Measurements from ENCODE around the gene SELPLG.

The SELPLG gene

DNA sequence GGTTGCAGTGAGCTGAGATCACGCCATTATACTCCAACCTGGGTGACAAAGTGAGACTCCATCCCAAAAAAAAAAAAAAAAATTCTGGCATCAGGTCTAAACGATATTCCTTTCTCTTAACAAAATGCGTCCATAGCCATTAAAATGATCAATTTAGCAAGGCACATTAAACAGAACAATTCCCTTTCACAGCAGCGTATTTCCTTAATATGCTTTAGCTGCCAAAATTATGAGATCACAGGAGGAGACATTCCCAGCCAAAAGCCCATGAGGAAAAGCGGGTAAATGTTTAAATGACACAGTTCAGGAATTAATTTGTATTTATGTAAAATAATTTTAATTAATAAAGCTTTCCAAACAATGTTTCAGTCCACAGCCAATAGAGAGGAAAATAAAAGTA lies 43.0 kb upstream of the SELPLG start:
- H3K27ac ChIP-seq, result no peak overlapping the region
- in situ Hi-C loops (cut with HindIII; ENCODE audit: low pct_ligation_motif_present, low sequenced_read_pairs), result no loop called here

DNA sequence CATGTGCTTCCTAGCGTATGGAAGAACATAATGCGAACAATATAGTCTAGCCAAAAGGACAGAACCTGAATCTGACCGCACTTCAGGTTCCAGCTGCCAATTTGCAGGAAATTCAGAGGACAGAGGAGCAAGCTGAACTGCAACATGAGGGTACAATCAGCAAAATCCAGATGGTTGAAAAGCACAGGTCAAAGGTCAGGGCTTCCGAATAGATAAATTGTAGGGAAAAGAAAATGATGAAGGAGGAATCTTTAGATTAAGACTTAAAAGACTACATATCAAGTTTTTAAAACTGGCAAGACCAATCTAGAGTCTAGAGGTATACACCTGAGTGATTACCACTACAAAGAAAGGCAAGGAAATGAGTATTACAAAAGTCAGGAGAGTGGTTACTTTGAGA lies 42.1 kb upstream of the SELPLG start:
- TF ChIP-seq, protein P1, sequence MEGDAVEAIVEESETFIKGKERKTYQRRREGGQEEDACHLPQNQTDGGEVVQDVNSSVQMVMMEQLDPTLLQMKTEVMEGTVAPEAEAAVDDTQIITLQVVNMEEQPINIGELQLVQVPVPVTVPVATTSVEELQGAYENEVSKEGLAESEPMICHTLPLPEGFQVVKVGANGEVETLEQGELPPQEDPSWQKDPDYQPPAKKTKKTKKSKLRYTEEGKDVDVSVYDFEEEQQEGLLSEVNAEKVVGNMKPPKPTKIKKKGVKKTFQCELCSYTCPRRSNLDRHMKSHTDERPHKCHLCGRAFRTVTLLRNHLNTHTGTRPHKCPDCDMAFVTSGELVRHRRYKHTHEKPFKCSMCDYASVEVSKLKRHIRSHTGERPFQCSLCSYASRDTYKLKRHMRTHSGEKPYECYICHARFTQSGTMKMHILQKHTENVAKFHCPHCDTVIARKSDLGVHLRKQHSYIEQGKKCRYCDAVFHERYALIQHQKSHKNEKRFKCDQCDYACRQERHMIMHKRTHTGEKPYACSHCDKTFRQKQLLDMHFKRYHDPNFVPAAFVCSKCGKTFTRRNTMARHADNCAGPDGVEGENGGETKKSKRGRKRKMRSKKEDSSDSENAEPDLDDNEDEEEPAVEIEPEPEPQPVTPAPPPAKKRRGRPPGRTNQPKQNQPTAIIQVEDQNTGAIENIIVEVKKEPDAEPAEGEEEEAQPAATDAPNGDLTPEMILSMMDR (IDR thresholded peaks at IDR 0.05; ENCODE audit: low read depth, low read length, missing control alignments), result no peak
- Histone ChIP-seq H3K27ac (no peak overlapping the region), H3K4me3 (ENCODE audit: low read depth, low read length) (no peak overlapping the region), H3K27me3 (replicated peaks) (no peaks in the 10 kb centered on the region), H3K36me3 (replicated peaks) (peaks cover 39% of the 10 kb centered on the region)
- in situ Hi-C loops (cut with HindIII; ENCODE audit: low pct_ligation_motif_present, low sequenced_read_pairs), result no loop called here
- no peak for DNase-seq

More for the DNA sequence above, 43.0 kb upstream of the SELPLG start:
- Histone ChIP-seq H3K4me3 (ENCODE audit: low read depth, low read length) (no peak overlapping the region), H3K27me3 (replicated peaks) (no peaks in the 10 kb centered on the region), H3K36me3 (replicated peaks) (peaks cover 39% of the 10 kb centered on the region)
- TF ChIP-seq, protein P1 (IDR thresholded peaks at IDR 0.05; ENCODE audit: low read depth, low read length, missing control alignments), result no peak
- no peak for DNase-seq

DNA sequence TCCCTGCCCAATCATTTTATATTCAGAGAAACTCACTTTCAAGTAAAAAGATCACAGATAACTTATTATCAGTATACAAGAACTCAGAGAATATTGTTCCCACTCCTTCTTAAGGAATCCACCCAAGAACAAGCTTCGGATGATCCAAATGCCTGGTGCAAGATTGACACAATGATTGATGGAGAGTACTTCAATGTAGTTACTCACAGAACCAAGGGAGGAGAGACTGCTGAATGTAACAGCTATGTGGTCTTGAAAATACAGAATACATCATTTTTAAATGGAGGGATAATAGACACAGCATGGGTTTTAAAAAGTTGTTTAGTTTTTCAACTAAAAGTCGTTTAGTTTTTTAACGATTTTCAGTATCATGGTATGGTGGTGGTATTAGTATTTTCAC lies 38.4 kb upstream of the SELPLG start:
- DNase-seq, result no peak
- no peak overlapping the region for H3K4me3 ChIP-seq (ENCODE audit: low read depth, low read length)
- no peaks in the 10 kb centered on the region for H3K27me3 ChIP-seq (replicated peaks)
- in situ Hi-C loops (cut with HindIII; ENCODE audit: low pct_ligation_motif_present, low sequenced_read_pairs), result no loop called here
- TF ChIP-seq, protein P1 (IDR thresholded peaks at IDR 0.05; ENCODE audit: low read depth, low read length, missing control alignments), result no peak
- H3K27ac ChIP-seq, result no peak overlapping the region
- peaks cover 32% of the 10 kb centered on the region for H3K36me3 ChIP-seq (replicated peaks)

DNA sequence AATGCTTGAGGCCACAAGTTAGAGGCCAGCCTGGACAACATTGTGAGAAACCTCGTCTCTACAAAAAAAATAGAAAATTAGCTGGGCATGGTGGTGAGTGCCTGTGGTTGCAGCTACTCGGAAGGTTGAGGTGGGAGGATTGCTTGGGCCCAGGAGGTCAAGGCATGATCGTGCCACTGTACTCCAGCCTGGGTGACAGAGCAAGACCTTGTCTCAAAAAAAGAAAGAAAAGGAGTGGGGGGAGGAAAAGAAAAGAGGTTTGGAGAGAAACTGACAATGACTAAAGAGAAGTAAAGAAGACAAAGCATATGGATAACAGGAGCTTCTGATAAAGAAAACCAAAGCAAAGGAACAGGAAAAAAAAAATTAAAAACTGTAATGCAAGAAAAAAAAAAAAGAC lies 37.4 kb upstream of the SELPLG start:
- H3K36me3 ChIP-seq (replicated peaks), result peaks cover 26% of the 10 kb centered on the region
- no peaks in the 10 kb centered on the region for H3K27me3 ChIP-seq (replicated peaks)
- H3K27ac ChIP-seq, result no peak overlapping the region
- H3K4me3 ChIP-seq (ENCODE audit: low read depth, low read length), result no peak overlapping the region
- no peak for DNase-seq
- in situ Hi-C loops (cut with HindIII; ENCODE audit: low pct_ligation_motif_present, low sequenced_read_pairs), result no loop called here
- TF ChIP-seq, protein P1 (IDR thresholded peaks at IDR 0.05; ENCODE audit: low read depth, low read length, missing control alignments), result peak; percentile 5

DNA sequence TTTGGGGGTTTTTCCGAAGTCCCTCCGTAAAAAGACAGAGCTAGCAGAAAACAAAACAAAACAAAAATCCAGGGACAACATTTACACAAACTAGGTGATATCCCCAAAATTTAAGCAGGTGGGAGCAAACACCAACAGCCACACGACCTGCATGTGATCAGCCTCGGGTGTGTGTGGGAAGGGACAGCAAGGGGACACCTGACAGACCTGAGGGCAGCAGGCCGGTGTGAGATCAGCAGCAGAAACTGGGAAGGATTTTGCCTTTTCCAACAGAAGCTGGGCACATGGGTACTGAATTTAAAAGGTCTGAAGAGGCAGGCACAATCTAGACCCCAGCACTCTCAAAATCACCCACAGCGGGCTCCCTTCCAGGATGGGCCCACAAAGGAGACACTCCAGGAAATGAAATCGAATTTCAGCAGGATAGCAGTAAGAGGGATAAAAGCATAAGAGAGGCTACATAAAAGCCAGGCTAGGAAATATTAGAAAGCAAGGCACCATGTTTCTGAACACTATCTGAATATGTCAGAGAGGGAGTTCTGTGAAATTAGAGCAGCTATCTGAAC lies 36.5 kb upstream of the SELPLG start:
- Histone ChIP-seq H3K4me3 (ENCODE audit: low read depth, low read length) (no peak overlapping the region), H3K27ac (no peak overlapping the region)

More for the DNA sequence above, 36.5 kb upstream of the SELPLG start:
- TF ChIP-seq, protein P1 (IDR thresholded peaks at IDR 0.05; ENCODE audit: low read depth, low read length, missing control alignments), result no peak
- no peak for DNase-seq
- peaks cover 20% of the 10 kb centered on the region for H3K36me3 ChIP-seq (replicated peaks)
- in situ Hi-C loops (cut with HindIII; ENCODE audit: low pct_ligation_motif_present, low sequenced_read_pairs), result no loop called here
- no peaks in the 10 kb centered on the region for H3K27me3 ChIP-seq (replicated peaks)

Measured in brain microvascular endothelial cell (primary cell).